Neural progenitor cell (in vitro differentiated cells): ENCODE data around the gene SMOC2. TPM values are rescaled to one million over a fixed set of nuclear protein-coding genes. Genes with fewer than 3 reads are reported as not detected.

Source experiments
- DNase-seq: peaks from one replicate; pipeline ENCODE4 v3.0.0-alpha.2; 2016; ENCODE audit warnings: low spot score
- H2AFZ ChIP-seq: fragments of 200-600 bp; sonication (generic); replicated peaks from 2 replicates; pipeline ENCODE4 v1.6.1; 2016; ENCODE audit warnings: antibody characterized with exemption
- H3F3A ChIP-seq: fragments of 200-600 bp; sonication (generic); 2 replicates; pipeline ENCODE4 v1.6.1; 2016; ENCODE audit warnings: antibody characterized with exemption, low read depth
- H3K27ac ChIP-seq: fragments of 200-600 bp; sonication (generic); 2 replicates; pipeline ENCODE4 v1.5.1; 2016; ENCODE audit warnings: mild to moderate bottlenecking
- H3K27me3 ChIP-seq: fragments of 200-600 bp; sonication (generic); 2 replicates; pipeline ENCODE4 v1.6.1; 2016; ENCODE audit warnings: mild to moderate bottlenecking, moderate library complexity
- H3K36me3 ChIP-seq: fragments of 200-600 bp; sonication (generic); 2 replicates; pipeline ENCODE4 v1.5.1; 2016
- H3K4me1 ChIP-seq: fragments of 200-600 bp; sonication (generic); 2 replicates; pipeline ENCODE4 v1.6.1; 2016; ENCODE audit warnings: mixed run types
- H3K4me2 ChIP-seq: fragments of 200-600 bp; sonication (generic); 2 replicates; pipeline ENCODE4 v1.6.1; 2016
- H3K4me3 ChIP-seq: fragments of 200-600 bp; sonication (generic); 2 replicates; pipeline ENCODE4 v1.5.1; 2016
- H3K79me2 ChIP-seq: fragments of 200-600 bp; sonication (generic); 2 replicates; pipeline ENCODE4 v1.6.1; 2016; ENCODE audit warnings: low read depth
- H3K9ac ChIP-seq: fragments of 200-600 bp; sonication (generic); 2 replicates; pipeline ENCODE4 v1.6.1; 2016
- H3K9me3 ChIP-seq: fragments of 200-600 bp; sonication (generic); 2 replicates; pipeline ENCODE4 v1.5.1; 2016; ENCODE audit warnings: low read depth
- H4K20me1 ChIP-seq: fragments of 200-600 bp; sonication (generic); 2 replicates; pipeline ENCODE4 v1.6.1; 2016; ENCODE audit warnings: low read depth
- H3K27ac Mint-ChIP-seq: 3 replicates; pipeline ENCODE4 v1.8.0; 2021; ENCODE audit warnings: mixed read lengths
- H3K27me3 Mint-ChIP-seq: 2 replicates; pipeline ENCODE4 v1.8.0; 2022; ENCODE audit warnings: low read depth, mild to moderate bottlenecking, inconsistent platforms, moderate library complexity, mixed read lengths; ENCODE audit not compliant: insufficient read depth
- H3K36me3 Mint-ChIP-seq: 3 replicates; pipeline ENCODE4 v1.8.0; 2021; ENCODE audit warnings: mixed read lengths
- H3K4me1 Mint-ChIP-seq: 3 replicates; pipeline ENCODE4 v1.8.0; 2021; ENCODE audit warnings: mixed read lengths
- H3K4me3 Mint-ChIP-seq: 3 replicates; pipeline ENCODE4 v1.8.0; 2021; ENCODE audit warnings: mild to moderate bottlenecking, moderate library complexity, mixed read lengths
- H3K9me3 Mint-ChIP-seq: 3 replicates; pipeline ENCODE4 v1.8.0; 2020; ENCODE audit warnings: mixed read lengths
- EZH2 ChIP-seq: fragments of 200-600 bp; sonication (generic); IDR thresholded peaks from 2 replicates; pipeline ENCODE4 v1.6.1; 2017; ENCODE audit warnings: antibody characterized with exemption, mild to moderate bottlenecking, moderate library complexity
- EZH2phosphoT487 ChIP-seq: fragments of 200-600 bp; sonication (generic); IDR thresholded peaks from 2 replicates; pipeline ENCODE4 v1.6.1; 2017; ENCODE audit warnings: antibody characterized with exemption
- total RNA-seq: library from RNA; depleted of rRNA; stranded (reverse); fragments of >200 nt; gene quantifications from 2 replicates; pipeline ENCODE4 v1.2.3, GENCODE V29; 2015; ENCODE audit warnings: low replicate concordance
- TF ChIP-seq, protein P1 (sequence below): fragments of 200-600 bp; sonication (generic); IDR thresholded peaks from 2 replicates; pipeline ENCODE4 v1.5.1; 2017; ENCODE audit warnings: antibody characterized with exemption, mild to moderate bottlenecking

The SMOC2 gene
- total RNA-seq, 1 donor from 2014 or later: 0.75 TPM

DNA sequence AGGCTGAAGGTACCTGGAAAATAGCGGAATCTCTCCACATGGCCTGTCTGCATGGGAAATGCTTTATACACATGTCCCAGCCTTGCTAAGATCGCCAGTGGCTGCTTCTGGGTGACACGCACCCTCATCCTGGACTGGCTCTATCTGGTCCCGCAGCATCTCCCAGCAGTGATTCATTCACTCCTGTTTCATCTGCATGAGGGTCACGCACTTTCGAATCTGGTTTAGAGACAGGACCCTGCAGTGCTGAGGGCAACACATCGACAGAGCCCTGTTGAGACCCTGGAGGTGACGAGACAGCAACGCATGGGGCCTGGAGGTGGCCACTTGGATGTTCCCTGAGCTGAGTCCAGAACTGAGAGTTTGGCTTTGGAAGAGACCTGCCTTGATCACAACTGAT lies 136.5 kb downstream of the SMOC2 start:
- Histone ChIP-seq H3K4me1 (peaks cover 9% of the 10 kb centered on the region), H3K27ac (no peak overlapping the region), H3K9ac (no peak overlapping the region), H3K79me2 (no peaks in the 10 kb centered on the region), H3K27me3 (no peaks in the 10 kb centered on the region), H3K36me3 (no peaks in the 10 kb centered on the region), H4K20me1 (no peaks in the 10 kb centered on the region), H3K9me3 (no peaks in the 10 kb centered on the region), H2AFZ (no peak overlapping the region), H3K4me2 (no peak overlapping the region), H3K4me3 (no peak overlapping the region), H3F3A (no peaks in the 10 kb centered on the region)
- no peak overlapping the region for H3K27ac Mint-ChIP-seq
- H3K36me3 Mint-ChIP-seq: no peaks in the 10 kb centered on the region
- H3K4me3 Mint-ChIP-seq: no peak overlapping the region
- peaks cover 6% of the 10 kb centered on the region for H3K4me1 Mint-ChIP-seq
- peaks cover 7% of the 10 kb centered on the region for H3K27me3 Mint-ChIP-seq
- no peak for DNase-seq
- no peak for TF ChIP-seq EZH2
- no peak for TF ChIP-seq EZH2phosphoT487
- TF ChIP-seq, protein P1, sequence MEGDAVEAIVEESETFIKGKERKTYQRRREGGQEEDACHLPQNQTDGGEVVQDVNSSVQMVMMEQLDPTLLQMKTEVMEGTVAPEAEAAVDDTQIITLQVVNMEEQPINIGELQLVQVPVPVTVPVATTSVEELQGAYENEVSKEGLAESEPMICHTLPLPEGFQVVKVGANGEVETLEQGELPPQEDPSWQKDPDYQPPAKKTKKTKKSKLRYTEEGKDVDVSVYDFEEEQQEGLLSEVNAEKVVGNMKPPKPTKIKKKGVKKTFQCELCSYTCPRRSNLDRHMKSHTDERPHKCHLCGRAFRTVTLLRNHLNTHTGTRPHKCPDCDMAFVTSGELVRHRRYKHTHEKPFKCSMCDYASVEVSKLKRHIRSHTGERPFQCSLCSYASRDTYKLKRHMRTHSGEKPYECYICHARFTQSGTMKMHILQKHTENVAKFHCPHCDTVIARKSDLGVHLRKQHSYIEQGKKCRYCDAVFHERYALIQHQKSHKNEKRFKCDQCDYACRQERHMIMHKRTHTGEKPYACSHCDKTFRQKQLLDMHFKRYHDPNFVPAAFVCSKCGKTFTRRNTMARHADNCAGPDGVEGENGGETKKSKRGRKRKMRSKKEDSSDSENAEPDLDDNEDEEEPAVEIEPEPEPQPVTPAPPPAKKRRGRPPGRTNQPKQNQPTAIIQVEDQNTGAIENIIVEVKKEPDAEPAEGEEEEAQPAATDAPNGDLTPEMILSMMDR: no peak
- no peaks in the 10 kb centered on the region for H3K9me3 Mint-ChIP-seq

DNA sequence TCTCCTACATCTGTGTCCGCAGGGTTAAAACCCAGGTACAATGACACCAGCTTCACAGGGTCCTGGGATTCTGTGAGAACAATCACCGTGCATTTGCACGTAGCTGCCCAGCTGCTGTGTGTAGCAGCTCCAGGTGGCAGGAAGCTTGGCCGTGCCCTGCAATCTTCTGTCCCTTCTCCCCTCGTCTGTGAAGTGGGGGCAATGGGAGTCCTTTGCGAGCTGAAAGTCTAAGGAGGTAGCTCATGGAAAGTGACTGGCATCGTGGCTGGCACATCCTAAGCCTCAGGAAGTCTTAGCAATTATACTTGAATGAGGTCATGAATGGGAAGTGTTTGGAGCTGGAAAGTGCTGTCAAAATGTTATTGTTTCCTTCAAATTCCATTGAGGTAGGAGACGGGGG lies 137.1 kb downstream of the SMOC2 start:
- no peaks in the 10 kb centered on the region for H3F3A ChIP-seq
- H3K9me3 Mint-ChIP-seq: no peaks in the 10 kb centered on the region
- peaks cover 9% of the 10 kb centered on the region for H3K27me3 Mint-ChIP-seq
- no peaks in the 10 kb centered on the region for H4K20me1 ChIP-seq
- no peak for TF ChIP-seq EZH2
- TF ChIP-seq, protein P1: no peak
- TF ChIP-seq EZH2phosphoT487: no peak
- H3K36me3 ChIP-seq: no peaks in the 10 kb centered on the region
- DNase-seq: no peak
- H3K4me3 ChIP-seq: no peak overlapping the region
- H3K9ac ChIP-seq: no peak overlapping the region
- no peak overlapping the region for H3K4me3 Mint-ChIP-seq
- no peak overlapping the region for H2AFZ ChIP-seq
- no peak overlapping the region for H3K4me2 ChIP-seq
- no peak overlapping the region for H3K27ac ChIP-seq
- no peaks in the 10 kb centered on the region for H3K79me2 ChIP-seq
- peaks cover 9% of the 10 kb centered on the region for H3K4me1 ChIP-seq
- no peak overlapping the region for H3K27ac Mint-ChIP-seq
- H3K4me1 Mint-ChIP-seq: peaks cover 6% of the 10 kb centered on the region
- no peaks in the 10 kb centered on the region for H3K27me3 ChIP-seq
- no peaks in the 10 kb centered on the region for H3K9me3 ChIP-seq
- H3K36me3 Mint-ChIP-seq: no peaks in the 10 kb centered on the region

DNA sequence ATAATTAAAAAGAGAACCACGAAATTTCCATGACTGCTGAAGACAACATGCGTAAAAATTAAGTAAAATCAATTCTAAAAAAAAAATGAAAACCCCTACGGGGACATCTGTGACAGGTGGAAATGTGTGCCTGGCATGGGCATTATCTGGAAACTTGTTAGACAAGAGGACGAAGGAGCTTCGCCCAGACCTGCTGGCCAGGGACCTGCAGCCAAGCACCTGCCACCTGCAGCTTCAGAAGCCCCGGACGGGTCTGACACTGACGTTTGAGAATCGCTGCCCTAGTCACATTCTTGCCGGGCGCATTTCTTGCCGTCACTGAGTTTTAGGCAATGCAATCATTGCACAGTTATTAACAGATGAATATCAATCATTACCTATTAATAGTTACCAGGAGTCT lies 140.3 kb downstream of the SMOC2 start:
- H3K27me3 Mint-ChIP-seq: peaks cover 9% of the 10 kb centered on the region
- H3K27ac ChIP-seq: no peak overlapping the region
- no peaks in the 10 kb centered on the region for H3F3A ChIP-seq
- H3K9me3 Mint-ChIP-seq: peaks cover 2% of the 10 kb centered on the region
- no peak overlapping the region for H3K4me3 ChIP-seq
- H3K9ac ChIP-seq: no peak overlapping the region
- H3K27ac Mint-ChIP-seq: no peak overlapping the region
- TF ChIP-seq, protein P1: no peak
- TF ChIP-seq EZH2phosphoT487 (no peak), EZH2 (no peak)
- no peak overlapping the region for H3K4me2 ChIP-seq
- no peaks in the 10 kb centered on the region for H3K79me2 ChIP-seq
- no peak overlapping the region for H3K4me3 Mint-ChIP-seq
- H3K4me1 Mint-ChIP-seq: peaks cover 4% of the 10 kb centered on the region
- H4K20me1 ChIP-seq: no peaks in the 10 kb centered on the region
- no peaks in the 10 kb centered on the region for H3K9me3 ChIP-seq
- DNase-seq: no peak
- H3K36me3 ChIP-seq: no peaks in the 10 kb centered on the region
- no peaks in the 10 kb centered on the region for H3K27me3 ChIP-seq
- H3K4me1 ChIP-seq: peaks cover 4% of the 10 kb centered on the region
- no peak overlapping the region for H2AFZ ChIP-seq
- no peaks in the 10 kb centered on the region for H3K36me3 Mint-ChIP-seq

DNA sequence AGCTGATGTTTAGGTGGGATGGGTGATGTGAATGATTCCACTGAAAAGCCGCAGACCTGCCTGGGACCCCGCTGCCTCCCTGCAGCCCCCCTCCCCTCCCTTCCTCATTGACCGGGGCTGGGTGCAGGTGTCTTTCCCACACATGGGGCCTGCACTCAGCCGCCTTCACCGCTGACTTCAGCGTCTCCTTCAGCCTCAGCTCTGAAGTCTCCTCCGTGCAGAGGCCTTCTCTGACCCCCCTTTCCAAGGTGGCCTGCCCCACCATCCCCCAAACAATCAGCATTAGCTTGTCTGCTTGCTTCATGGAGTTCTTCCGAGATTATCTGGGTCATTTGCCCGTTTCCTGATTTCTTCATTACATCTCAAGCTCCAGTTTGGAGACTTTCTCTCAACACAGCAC lies 140.7 kb downstream of the SMOC2 start:
- H3K36me3 Mint-ChIP-seq: no peaks in the 10 kb centered on the region
- Histone ChIP-seq H3K27me3 (no peaks in the 10 kb centered on the region), H3K36me3 (no peaks in the 10 kb centered on the region), H3K79me2 (no peaks in the 10 kb centered on the region), H4K20me1 (no peaks in the 10 kb centered on the region), H3K4me2 (no peak overlapping the region), H3F3A (no peaks in the 10 kb centered on the region), H2AFZ (no peak overlapping the region), H3K27ac (no peak overlapping the region), H3K4me1 (peaks cover 4% of the 10 kb centered on the region), H3K9me3 (no peaks in the 10 kb centered on the region), H3K9ac (no peak overlapping the region), H3K4me3 (no peak overlapping the region)
- H3K27me3 Mint-ChIP-seq: peaks cover 9% of the 10 kb centered on the region
- H3K4me3 Mint-ChIP-seq: no peak overlapping the region
- no peak overlapping the region for H3K27ac Mint-ChIP-seq
- TF ChIP-seq EZH2 (no peak), EZH2phosphoT487 (no peak)
- TF ChIP-seq, protein P1: no peak
- H3K4me1 Mint-ChIP-seq: peaks cover 4% of the 10 kb centered on the region
- peaks cover 2% of the 10 kb centered on the region for H3K9me3 Mint-ChIP-seq
- DNase-seq: no peak
